Stimulated activated naive CD8-positive, alpha-beta T cell treated with anti-CD3 and anti-CD28 coated beads, Interleukin-15, amount 100 ng/mL, for 72 hours (primary cell): ENCODE results near the gene ATP13A1.
A peak's percentile ranks its signal among the peaks of the same experiment; 100 is the strongest.

Experiments
- ATAC-seq: fragments of 150-1000 bp; cut with Tn5 transposase; 2 replicates; pipeline ENCODE4 v1.10.0; 2021; ENCODE audit warnings: mild to moderate bottlenecking, moderate library complexity
- DNase-seq, 2 donors: peaks; one replicate each; pipeline ENCODE4 v3.0.0; 2021 to 2022
- H3K27ac Mint-ChIP-seq, 2 donors: one replicate each; pipeline ENCODE4 v1.8.0; 2022; ENCODE audit warnings: mild to moderate bottlenecking in 2 of 2, mixed read lengths in 2 of 2, moderate library complexity in 2 of 2
- H3K27me3 Mint-ChIP-seq: one replicate; pipeline ENCODE4 v1.8.0; 2022; ENCODE audit warnings: mixed read lengths
- H3K4me1 Mint-ChIP-seq: one replicate; pipeline ENCODE4 v1.8.0; 2022; ENCODE audit warnings: mild to moderate bottlenecking, mixed read lengths
- H3K4me3 Mint-ChIP-seq, 2 donors: one replicate each; pipeline ENCODE4 v1.8.0; 2022; ENCODE audit warnings: mild to moderate bottlenecking in 2 of 2, mixed read lengths in 2 of 2, moderate library complexity in 1 of 2
- H3K9me3 Mint-ChIP-seq, 2 donors: one replicate each; pipeline ENCODE4 v1.8.0; 2022; ENCODE audit warnings: mixed read lengths in 2 of 2

Gene ATP13A1

DNA sequence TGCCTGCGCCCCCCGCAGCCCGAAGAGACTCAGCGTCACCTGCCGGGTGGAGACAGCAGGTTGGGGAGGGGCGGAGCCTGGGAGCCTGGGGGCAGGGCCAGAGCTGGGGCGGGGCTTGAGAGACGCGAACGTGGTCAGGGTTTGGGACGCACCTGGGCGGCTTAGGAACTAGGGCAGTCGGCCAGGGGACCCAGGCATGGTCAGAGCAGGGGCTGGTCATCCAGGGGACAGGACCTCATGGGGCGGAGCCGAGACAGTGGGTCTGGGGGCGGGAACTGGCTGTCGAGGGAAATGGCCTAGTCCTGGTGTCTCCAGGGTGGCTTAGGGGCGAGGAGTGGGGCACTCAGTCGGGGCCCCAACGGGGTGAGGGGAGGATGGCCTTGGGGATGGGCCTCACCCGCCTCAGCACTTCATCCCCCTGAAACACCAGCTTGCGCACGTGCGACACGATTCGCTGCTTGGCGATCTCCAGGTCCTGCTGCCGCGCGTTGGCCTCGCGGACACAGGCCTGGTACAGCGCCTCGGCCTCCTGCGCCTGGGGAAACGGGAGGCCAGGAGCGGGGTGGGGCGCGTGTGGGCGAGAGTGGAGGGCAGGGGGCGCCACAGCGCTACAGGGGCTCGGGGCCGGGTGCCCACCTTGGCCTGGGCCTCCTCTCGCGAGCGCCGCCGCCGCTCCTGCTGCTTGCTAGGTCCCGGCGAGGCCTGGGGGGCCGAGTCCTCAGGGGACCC is 25.8 kb downstream of the ATP13A1 start:
- Mint-ChIP-seq H3K27me3 (no peaks in the 10 kb centered on the region), H3K9me3 (no peaks in the 10 kb centered on the region), H3K4me1 (peaks cover 58% of the 10 kb centered on the region), H3K4me3 (no peak overlapping the region), H3K27ac (peak overlapping the region in 1 of 2 donors; percentile 57)
- DNase-seq: no peak
- ATAC-seq: peak; percentile 29

DNA sequence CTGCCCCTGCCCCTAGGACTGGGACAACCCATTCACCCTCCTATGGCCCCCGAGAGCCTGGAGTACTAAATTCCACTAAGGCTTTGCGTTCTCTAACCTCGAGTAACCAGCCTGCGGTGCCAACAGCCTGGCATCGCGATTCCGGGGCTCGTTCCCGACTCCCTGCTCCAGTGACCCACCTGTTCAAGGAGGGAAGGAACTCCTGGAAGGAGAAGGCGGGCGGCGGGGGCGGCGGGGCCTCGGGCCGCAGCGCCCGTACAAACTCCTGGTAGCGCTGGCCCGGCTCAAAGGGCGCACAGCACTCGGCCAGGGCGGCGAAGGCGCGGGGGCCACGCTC is 26.3 kb downstream of the ATP13A1 start:
- no peaks in the 10 kb centered on the region for H3K27me3 Mint-ChIP-seq
- peaks cover 54% of the 10 kb centered on the region for H3K4me1 Mint-ChIP-seq
- no peak for ATAC-seq
- no peak overlapping the region for H3K4me3 Mint-ChIP-seq
- no peaks in the 10 kb centered on the region for H3K9me3 Mint-ChIP-seq
- DNase-seq: no peak
- no peak overlapping the region for H3K27ac Mint-ChIP-seq

DNA sequence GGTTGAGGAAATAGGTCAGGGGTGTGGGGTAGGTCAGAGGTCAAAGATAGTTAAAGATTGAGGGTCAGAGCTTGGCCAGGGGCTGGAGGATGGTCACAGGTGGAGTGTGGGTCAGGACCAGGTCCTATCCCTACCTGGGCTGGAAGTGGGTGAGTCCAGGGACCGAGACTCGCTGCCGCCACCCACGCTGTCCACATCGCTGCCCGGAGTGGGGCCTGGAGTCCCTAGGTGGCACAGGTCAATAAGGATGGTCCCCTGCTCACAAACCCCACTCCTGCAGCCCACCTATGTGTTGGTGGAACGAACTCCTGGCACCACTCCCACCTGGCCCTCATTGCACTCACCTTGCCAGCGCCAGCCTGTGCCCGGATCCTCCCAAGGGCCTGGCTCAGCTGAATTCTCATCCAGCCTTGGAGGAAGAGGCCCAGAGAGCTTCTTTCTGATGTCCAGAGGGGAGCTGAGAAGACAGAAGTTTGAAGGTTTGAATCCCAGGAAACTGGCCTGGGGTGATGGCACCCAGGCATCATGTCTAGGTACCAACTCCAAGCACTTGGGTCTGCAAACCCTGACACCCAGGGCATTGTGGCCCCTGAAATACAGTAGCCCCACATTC is 26.8 kb downstream of the ATP13A1 start:
- no peaks in the 10 kb centered on the region for H3K27me3 Mint-ChIP-seq
- peak overlapping the region in 1 of 2 donors; percentile 12 for H3K27ac Mint-ChIP-seq
- ATAC-seq: no peak

DNA sequence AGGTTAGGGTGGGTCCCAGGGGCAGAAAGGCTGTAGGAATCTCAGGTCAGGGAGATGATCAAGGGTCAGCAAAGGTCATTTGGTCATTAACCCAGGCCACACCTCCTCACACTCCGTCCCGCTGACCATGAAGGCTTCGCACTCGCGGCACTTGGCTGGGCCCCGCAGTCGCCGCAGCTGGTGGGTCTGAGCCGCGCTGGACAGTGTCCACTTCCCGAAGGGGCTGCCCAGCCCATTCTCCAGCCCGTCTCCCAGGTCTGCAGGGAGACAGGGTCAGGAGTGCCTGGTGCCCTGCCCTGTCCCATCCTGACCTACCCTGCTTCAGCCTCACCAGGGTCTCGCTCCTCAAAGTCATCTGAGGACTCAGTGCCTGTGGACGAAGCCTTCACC is 28.2 kb downstream of the ATP13A1 start:
- Mint-ChIP-seq H3K4me1 (peaks cover 46% of the 10 kb centered on the region), H3K27ac (no peak overlapping the region), H3K27me3 (no peaks in the 10 kb centered on the region), H3K9me3 (no peaks in the 10 kb centered on the region), H3K4me3 (no peak overlapping the region)
- no peak for DNase-seq
- ATAC-seq: no peak

More for the DNA sequence above, 26.8 kb downstream of the ATP13A1 start:
- Mint-ChIP-seq H3K4me3 (no peak overlapping the region), H3K9me3 (no peaks in the 10 kb centered on the region), H3K4me1 (peaks cover 50% of the 10 kb centered on the region)
- DNase-seq: no peak

DNA sequence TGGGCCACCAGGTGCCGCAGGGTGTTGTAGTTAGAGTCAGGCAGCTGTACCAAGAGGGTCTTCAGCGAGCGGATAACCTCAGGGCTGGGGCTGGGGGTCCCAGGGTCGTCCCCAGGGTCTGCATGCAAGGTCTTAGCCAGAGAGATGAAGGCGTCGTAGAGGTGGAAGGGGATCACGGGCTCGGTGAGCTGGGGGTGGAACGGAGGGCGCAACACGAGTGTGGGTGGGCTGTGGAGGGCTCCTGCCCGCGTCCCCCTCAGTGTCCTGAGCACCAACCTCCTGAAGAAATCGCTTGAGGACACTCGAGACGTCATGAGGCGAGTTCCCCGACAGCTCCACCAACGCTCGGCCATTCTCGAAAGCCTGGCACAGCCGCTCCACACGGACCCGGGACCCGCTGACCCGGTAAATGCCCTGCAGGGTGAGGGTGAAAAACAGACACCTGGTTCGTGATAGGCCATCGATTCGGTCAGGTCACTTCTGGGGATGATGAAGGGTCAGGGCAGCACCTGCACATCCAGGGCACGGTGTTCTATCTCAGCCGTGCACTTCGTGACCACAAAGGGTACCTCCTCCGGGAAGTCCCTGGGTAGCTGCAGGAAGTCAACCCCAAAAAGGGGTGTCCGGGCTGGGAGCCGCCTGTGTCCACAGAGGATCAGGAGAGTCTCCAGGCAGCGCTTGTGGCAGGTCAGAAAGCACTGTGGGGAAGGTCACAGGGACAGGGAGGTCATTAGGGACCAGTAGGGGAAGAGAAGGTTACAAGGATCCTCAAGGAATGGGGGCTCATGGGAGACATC is 28.8 kb downstream of the ATP13A1 start:
- H3K27ac Mint-ChIP-seq: no peak overlapping the region
- no peaks in the 10 kb centered on the region for H3K9me3 Mint-ChIP-seq
- no peak for DNase-seq
- peak overlapping the region in 1 of 2 donors; percentile 31 for H3K4me3 Mint-ChIP-seq
- ATAC-seq: no peak
- H3K4me1 Mint-ChIP-seq: peaks cover 40% of the 10 kb centered on the region
- no peaks in the 10 kb centered on the region for H3K27me3 Mint-ChIP-seq

DNA sequence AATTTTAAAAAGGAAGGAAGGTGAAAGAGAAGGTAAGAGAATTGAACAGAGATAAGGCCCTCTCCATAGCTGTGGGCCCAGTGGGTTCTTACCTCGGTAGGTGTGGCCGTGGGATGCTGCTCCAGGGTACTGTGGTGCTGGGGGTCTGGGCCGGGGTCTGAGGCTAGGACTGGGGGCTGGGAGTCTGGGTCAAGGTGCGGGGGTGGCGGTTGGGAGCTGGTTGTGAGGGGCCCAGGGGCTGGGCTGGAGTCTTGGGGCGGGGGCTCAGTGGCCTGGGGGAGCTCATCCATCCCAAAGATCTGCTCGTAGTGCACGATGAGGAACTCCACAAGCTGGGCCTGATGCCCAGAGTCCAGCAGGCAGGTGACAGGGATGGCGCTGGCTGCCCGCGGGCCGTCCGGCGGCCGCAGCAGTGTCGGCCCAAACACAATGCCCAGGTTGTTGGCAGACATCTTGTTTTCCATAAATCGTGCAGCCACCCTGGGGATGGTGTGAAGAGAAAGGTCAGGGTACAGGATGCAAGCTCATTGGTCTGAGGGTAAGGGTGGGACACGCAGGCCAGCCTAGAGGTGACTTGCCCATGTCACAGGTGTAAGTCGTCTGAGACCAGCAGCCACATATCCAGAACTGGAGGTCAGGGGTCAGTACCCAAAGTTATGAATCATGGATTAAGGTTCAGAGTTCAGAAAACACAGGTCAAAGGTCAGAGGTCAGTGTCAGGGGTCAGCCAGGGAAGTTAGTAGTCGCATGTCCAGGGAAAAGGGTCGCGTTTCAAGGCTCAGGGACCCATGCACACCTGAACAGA is 29.6 kb downstream of the ATP13A1 start:
- H3K4me3 Mint-ChIP-seq: peak overlapping the region in 1 of 2 donors; percentile 31

DNA sequence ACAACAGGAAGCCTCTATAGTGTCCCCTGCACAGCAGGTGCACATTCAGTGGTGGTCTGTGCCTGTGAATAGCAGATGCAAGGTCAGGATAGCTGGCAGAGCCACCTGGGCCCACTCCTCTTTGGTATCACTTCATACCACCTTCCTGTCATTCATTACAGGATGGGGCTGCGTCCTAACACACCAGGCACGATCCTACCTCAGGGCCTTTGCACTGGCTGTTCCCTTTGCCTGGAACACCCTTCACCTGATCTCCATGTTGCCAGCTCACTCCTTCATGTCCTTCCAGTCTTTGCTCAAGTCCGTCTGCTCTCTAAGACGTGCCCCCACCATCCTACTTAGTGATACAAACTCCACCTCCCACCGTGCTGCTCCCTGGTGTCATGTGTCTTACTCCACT is 30.8 kb downstream of the ATP13A1 start:
- H3K4me3 Mint-ChIP-seq: no peak overlapping the region
- DNase-seq (no peak), ATAC-seq (no peak)
- H3K9me3 Mint-ChIP-seq: no peaks in the 10 kb centered on the region
- H3K4me1 Mint-ChIP-seq: peaks cover 46% of the 10 kb centered on the region
- H3K27ac Mint-ChIP-seq: no peak overlapping the region
- H3K27me3 Mint-ChIP-seq: no peaks in the 10 kb centered on the region

More for the DNA sequence above, 29.6 kb downstream of the ATP13A1 start:
- no peak for DNase-seq
- no peaks in the 10 kb centered on the region for H3K9me3 Mint-ChIP-seq
- H3K27me3 Mint-ChIP-seq: no peaks in the 10 kb centered on the region
- H3K27ac Mint-ChIP-seq: no peak overlapping the region
- H3K4me1 Mint-ChIP-seq: peaks cover 42% of the 10 kb centered on the region
- no peak for ATAC-seq

DNA sequence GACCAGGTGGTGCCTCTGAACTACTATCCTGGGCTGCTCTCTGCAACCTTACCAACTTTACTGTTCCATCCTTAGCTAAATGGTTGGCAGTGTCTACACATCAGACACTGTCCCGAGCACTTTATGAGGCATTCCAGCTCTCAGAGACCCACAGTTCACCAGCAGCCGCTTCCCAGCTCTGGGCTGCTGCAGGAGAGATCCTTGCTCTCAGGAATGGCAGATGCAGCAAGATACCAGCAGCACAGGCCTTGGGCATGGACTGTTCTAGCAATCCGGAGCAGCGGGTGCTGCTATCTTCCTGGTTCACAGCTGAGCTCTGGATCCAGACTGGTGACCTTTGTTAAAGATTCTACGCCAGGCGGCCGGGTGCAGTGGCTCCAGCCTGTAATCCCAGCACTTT is 32.1 kb downstream of the ATP13A1 start:
- Mint-ChIP-seq H3K9me3 (no peaks in the 10 kb centered on the region), H3K27me3 (no peaks in the 10 kb centered on the region), H3K4me3 (no peak overlapping the region), H3K27ac (no peak overlapping the region), H3K4me1 (peaks cover 53% of the 10 kb centered on the region)
- ATAC-seq (no peak), DNase-seq (no peak)

DNA sequence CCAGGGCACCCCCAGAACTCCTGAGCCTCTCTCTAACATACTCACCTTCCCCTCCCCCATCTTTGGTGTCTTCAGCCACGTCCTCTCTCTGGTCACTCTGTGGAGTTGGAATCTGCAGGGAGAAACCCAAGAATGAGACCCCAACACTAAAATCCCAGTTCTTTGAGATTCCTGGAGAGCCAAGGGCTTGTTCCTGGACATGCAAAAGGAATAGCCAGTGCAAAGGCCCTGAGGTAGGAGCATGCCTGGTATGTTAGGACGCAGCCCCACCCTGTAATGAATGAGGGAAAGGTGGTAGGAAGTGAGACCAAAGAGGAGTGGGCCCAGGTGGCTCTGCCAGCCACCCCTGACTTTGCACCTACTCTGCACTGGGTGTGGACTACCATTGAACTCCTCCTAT is 33.0 kb downstream of the ATP13A1 start:
- no peak overlapping the region for H3K27ac Mint-ChIP-seq
- no peak for ATAC-seq
- peaks cover 54% of the 10 kb centered on the region for H3K4me1 Mint-ChIP-seq

DNA sequence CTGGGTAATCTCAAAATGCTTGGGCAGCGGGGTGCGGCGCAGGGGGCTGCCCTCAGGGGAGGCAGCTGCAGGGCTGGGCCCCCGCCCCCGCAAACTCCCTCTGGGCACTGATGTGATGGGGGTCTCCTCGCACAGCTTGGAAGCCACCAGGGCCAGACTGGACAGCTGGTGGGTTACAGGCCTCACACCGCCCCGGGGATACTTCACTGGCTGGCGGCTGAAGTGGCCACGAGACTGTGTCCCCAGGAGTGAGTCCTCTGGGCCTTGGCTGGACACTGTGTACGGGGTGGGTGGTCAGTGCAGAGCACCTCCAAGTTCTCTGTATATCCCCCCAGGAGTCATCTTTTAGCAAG is 33.4 kb downstream of the ATP13A1 start:
- H3K4me3 Mint-ChIP-seq: no peak overlapping the region
- DNase-seq (no peak), ATAC-seq (no peak)
- H3K27me3 Mint-ChIP-seq: no peaks in the 10 kb centered on the region
- H3K27ac Mint-ChIP-seq: no peak overlapping the region
- peaks cover 50% of the 10 kb centered on the region for H3K4me1 Mint-ChIP-seq
- H3K9me3 Mint-ChIP-seq: no peaks in the 10 kb centered on the region

More for the DNA sequence above, 33.0 kb downstream of the ATP13A1 start:
- H3K27me3 Mint-ChIP-seq: no peaks in the 10 kb centered on the region
- no peaks in the 10 kb centered on the region for H3K9me3 Mint-ChIP-seq
- no peak overlapping the region for H3K4me3 Mint-ChIP-seq
- DNase-seq: no peak

DNA sequence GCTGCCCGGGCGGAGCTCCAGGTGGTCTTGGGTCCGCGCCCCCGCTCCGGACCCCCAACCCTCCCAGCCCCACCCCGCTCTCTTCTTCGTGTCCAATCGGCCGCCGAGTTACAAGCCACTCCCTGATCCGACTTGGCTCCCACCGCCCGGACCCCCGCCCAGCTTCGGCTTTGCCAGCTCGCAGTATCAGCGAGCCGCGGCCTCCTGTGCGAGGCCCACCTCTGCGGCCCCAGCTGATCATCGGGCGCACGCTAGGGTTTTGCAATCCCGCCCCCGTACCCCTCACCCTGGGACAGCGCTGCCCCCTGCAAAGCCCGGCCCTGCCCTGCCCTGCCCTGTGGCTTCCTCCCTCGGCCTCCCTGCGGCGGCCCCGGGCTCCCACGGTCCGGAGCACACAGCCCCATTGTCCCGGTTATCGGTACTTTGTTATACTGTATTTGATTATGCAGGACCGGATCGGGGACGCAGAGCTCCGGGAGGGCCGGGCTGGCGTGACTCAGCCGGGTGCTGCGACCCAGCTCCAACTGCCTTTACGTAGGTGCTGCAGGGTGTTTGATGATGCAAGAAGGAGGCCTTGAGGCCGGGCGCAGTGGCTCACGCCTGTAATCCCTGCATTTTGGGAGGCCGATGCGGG is 34.9 kb downstream of the ATP13A1 start:
- Mint-ChIP-seq H3K9me3 (no peaks in the 10 kb centered on the region), H3K27me3 (no peaks in the 10 kb centered on the region), H3K27ac (peak overlapping the region; percentile 94 to 100), H3K4me1 (peaks cover 45% of the 10 kb centered on the region), H3K4me3 (peak overlapping the region; percentile 80 to 94)
- DNase-seq (peak; percentile 75 to 86), ATAC-seq (peak; percentile 63)

DNA sequence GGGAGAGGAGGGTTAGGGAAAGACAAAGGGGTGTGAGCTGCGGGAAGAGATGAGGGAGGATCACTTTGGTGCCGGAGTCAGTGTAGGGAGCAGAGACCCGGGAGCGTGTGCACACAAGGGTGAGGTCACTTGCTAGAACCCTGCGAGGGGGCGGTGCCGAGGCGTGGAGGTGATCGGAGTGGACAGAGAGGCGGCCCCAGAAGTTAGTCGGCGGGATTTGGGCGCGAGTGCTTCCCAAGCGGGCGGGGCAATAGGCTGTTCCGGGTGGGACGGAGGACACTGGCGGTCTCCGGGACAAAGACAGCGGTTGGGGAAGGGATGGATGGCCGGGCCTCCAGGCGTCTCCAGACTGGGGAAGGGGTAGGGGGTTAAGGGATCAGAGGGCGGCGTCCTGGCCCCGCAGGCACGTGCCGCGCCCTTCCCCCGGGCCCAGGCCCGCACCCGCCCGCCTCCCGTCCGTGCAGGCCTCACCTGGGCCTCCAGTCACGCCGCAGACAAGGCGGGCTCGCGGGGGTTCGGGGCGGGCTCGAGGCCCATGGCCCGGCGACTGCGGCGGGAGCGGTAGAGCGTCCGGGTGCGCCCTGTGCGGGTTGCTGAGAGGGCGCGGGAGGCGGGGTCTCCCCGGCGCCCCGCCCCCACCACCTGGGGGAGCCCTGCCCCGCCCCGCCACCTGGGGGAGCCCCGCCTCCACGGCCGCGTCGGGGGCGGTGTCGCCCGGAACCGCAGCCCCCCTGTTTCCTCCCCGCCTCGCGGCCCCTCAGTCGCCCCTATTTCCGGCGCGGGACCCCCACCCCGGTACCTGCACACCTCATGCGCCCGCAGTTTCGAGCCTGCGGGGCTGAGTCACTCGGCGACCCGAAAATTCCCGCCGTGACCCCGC is 35.6 kb downstream of the ATP13A1 start, which contains the start of gene LPAR2:
LPAR2 (minus strand) TSS at position 600 of the 880 bp plus-strand sequence. CDS start 945 bp downstream, outside the sequence.
- peak; percentile 78 for ATAC-seq
- Mint-ChIP-seq H3K4me1 (peaks cover 44% of the 10 kb centered on the region), H3K9me3 (no peaks in the 10 kb centered on the region), H3K4me3 (peak within 1 kb of the TSS; percentile 84 to 94), H3K27ac (peak within 1 kb of the TSS; percentile 94 to 100), H3K27me3 (no peaks in the 10 kb centered on the region)
- DNase-seq: peak; percentile 76 to 85

DNA sequence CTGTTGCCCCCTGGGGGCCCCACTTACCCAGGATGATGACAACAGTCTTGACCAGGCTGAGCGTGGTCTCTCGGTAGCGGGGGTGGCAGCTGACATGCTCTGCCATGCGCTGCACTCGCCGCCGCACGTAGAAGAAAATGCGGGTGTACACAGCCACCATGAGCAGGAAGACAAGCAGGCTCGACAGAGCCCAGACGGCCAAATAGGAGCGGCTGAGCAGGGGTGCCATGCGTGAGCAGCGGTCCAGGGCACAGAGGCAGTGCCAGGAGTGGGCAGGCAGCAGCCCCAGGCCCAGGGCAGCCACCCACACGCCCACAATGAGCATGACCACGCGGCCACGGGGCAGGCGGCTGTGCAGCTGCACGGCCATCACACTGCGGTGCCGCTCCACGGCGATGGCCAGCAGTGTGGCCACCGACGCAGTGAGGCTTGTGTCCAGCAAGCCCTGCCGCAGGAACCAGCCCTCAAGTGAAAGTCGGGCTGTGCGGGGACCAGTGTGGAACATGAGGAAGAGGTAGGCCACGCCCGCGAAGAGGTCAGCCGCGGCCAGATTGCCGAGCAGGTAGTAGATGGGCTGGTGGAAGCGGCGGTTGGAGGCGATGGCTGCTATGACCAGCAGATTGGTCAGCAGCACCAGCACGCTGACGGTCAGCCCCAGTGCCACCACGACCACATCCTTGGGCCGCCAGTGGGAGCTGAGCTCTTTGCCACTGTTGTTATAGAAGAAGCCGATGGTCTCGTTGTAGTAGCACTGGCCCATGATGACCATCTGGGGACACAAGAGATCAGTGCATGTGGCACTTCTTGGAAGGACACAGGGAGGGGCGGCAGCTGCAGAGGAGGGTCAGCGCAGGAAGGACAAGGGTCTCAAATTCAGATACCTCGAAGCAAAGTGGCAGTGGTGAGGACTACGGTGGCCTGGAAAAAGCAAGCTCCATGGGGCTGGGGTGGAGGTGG is 36.7 kb downstream of the ATP13A1 start:
- H3K4me1 Mint-ChIP-seq: peaks cover 51% of the 10 kb centered on the region
- H3K4me3 Mint-ChIP-seq: peak overlapping the region; percentile 84 to 91
- no peaks in the 10 kb centered on the region for H3K27me3 Mint-ChIP-seq
- H3K9me3 Mint-ChIP-seq: no peaks in the 10 kb centered on the region
- DNase-seq (no peak), ATAC-seq (no peak)
- H3K27ac Mint-ChIP-seq: peak overlapping the region; percentile 90 to 98
